ENCODE results near the gene CACNA2D3. TPM values are rescaled to one million over a fixed set of nuclear protein-coding genes. Genes with fewer than 3 reads are reported as not detected.
A peak's percentile ranks its signal among the peaks of the same experiment; 100 is the strongest.

The CACNA2D3 gene
- total RNA-seq, 1 donor from 2014 or later, result 3.6 TPM

GRCh38 chr3:54355800-54356199 lies 233.4 kb downstream of the CACNA2D3 start:
- Histone ChIP-seq H3K27me3 (ENCODE audit: low read depth) (no peaks in the 10 kb centered on the region), H3K27ac (no peak overlapping the region), H3K4me1 (peaks cover 11% of the 10 kb centered on the region), H3K36me3 (no peaks in the 10 kb centered on the region), H3K4me3 (no peak overlapping the region), H3K9me3 (no peaks in the 10 kb centered on the region)
- DNase-seq (no peak), ATAC-seq (no peak)
- intact Hi-C loops (cut with DNase I), result no loop called here
- no peak for TF ChIP-seq CTCF (IDR thresholded peaks at IDR 0.05)

- Histone ChIP-seq H3K4me3 (no peak overlapping the region), H3K27me3 (ENCODE audit: low read depth) (no peaks in the 10 kb centered on the region), H3K4me1 (peaks cover 11% of the 10 kb centered on the region), H3K36me3 (no peaks in the 10 kb centered on the region), H3K9me3 (no peaks in the 10 kb centered on the region), H3K27ac (no peak overlapping the region)
- intact Hi-C loops (cut with DNase I), result no loop called here
- TF ChIP-seq CTCF (IDR thresholded peaks at IDR 0.05), result no peak
- ATAC-seq (peak; percentile 63 to 77), DNase-seq (no peak)
Observed at GRCh38 chr3:54356261-54357045, 234.1 kb downstream of the CACNA2D3 start.

- intact Hi-C loops (cut with DNase I), result no loop called here
- no peak for TF ChIP-seq CTCF (IDR thresholded peaks at IDR 0.05)
- ATAC-seq (no peak), DNase-seq (no peak)
- no peaks in the 10 kb centered on the region for H3K27me3 ChIP-seq (ENCODE audit: low read depth)
- no peak overlapping the region for H3K4me3 ChIP-seq
- no peaks in the 10 kb centered on the region for H3K36me3 ChIP-seq
- H3K27ac ChIP-seq, result no peak overlapping the region
- H3K4me1 ChIP-seq, result peaks cover 11% of the 10 kb centered on the region
- H3K9me3 ChIP-seq, result no peaks in the 10 kb centered on the region
Observed at GRCh38 chr3:54357301-54357700, 234.9 kb downstream of the CACNA2D3 start.

- Histone ChIP-seq H3K36me3 (no peaks in the 10 kb centered on the region), H3K4me1 (peaks cover 11% of the 10 kb centered on the region), H3K4me3 (no peak overlapping the region), H3K27me3 (ENCODE audit: low read depth) (no peaks in the 10 kb centered on the region), H3K27ac (no peak overlapping the region), H3K9me3 (no peaks in the 10 kb centered on the region)
- DNase-seq, result no peak
- intact Hi-C loops (cut with DNase I), result no loop called here
- ATAC-seq, result no peak
- no peak for TF ChIP-seq CTCF (IDR thresholded peaks at IDR 0.05)
Observed at GRCh38 chr3:54358316-54358715, 236.0 kb downstream of the CACNA2D3 start.

GRCh38 chr3:54358969-54359694 lies 236.8 kb downstream of the CACNA2D3 start:
- DNase-seq, result no peak
- Histone ChIP-seq H3K27me3 (ENCODE audit: low read depth) (no peaks in the 10 kb centered on the region), H3K36me3 (no peaks in the 10 kb centered on the region), H3K27ac (no peak overlapping the region), H3K4me3 (no peak overlapping the region), H3K4me1 (peaks cover 11% of the 10 kb centered on the region), H3K9me3 (no peaks in the 10 kb centered on the region)
- TF ChIP-seq CTCF (IDR thresholded peaks at IDR 0.05), result no peak
- intact Hi-C loops (cut with DNase I), result no loop called here
- ATAC-seq, result no peak
